A673 (cell line): ENCODE data around the gene ZNF669. TPM values are rescaled to one million over a fixed set of nuclear protein-coding genes. Genes with fewer than 3 reads are reported as not detected.

Experiments
- BruUV-seq: library from RNA; stranded (reverse); fragments of 400-500 nt; replicated peaks from 2 replicates; lab custom pipeline; 2021; lab: Mats Ljungman, UMichigan
- CTCF ChIA-PET: fragments of 300-600 bp; sonication (Branson Sonifier 250); formaldehyde crosslinking; loops from one replicate; lab custom pipeline; 2022; ENCODE audit warnings: antibody characterized with exemption; lab: Charles Lee
- POLR2A ChIA-PET: fragments of 300-600 bp; sonication (Branson Sonifier 250); formaldehyde crosslinking; loops from one replicate; lab custom pipeline; 2022; ENCODE audit warnings: antibody characterized with exemption; ENCODE audit not compliant: low non-redundant PET; lab: Charles Lee
- DNase-seq: peaks from one replicate; pipeline ENCODE4 v3.0.0-alpha.2; 2015; ENCODE audit warnings: low spot score
- H3K27ac ChIP-seq: fragments of 200-600 bp; sonication (generic); 2 replicates; pipeline ENCODE4 v1.5.1; 2016; ENCODE audit warnings: mixed run types, low read depth, mild to moderate bottlenecking, mixed read lengths, antibody characterized with exemption, low read length; ENCODE audit not compliant: poor library complexity, severe bottlenecking
- H3K27me3 ChIP-seq: fragments of 200-600 bp; sonication (generic); replicated peaks from 2 replicates; pipeline ENCODE4 v1.6.1; 2017; ENCODE audit warnings: mixed run types, low read depth, mild to moderate bottlenecking, mixed read lengths, antibody characterized with exemption, low read length; ENCODE audit not compliant: insufficient read depth, poor library complexity
- H3K36me3 ChIP-seq: fragments of 200-600 bp; sonication (generic); 2 replicates; pipeline ENCODE4 v1.6.1; 2016; ENCODE audit warnings: mixed run types, mild to moderate bottlenecking, mixed read lengths, antibody characterized with exemption, low read length; ENCODE audit not compliant: insufficient read depth, poor library complexity, severe bottlenecking
- H3K4me1 ChIP-seq: fragments of 200-600 bp; sonication (generic); 2 replicates; pipeline ENCODE4 v1.6.1; 2017; ENCODE audit warnings: mixed run types, mild to moderate bottlenecking, mixed read lengths, antibody characterized with exemption, low read length; ENCODE audit not compliant: insufficient read depth, poor library complexity, severe bottlenecking
- H3K4me3 ChIP-seq: fragments of 200-600 bp; sonication (generic); 2 replicates; pipeline ENCODE4 v1.5.1; 2016; ENCODE audit warnings: low read depth, mixed run types, mild to moderate bottlenecking, mixed read lengths, low read length; ENCODE audit not compliant: poor library complexity, severe bottlenecking
- H3K9me3 ChIP-seq: fragments of 200-600 bp; sonication (generic); 2 replicates; pipeline ENCODE4 v1.6.1; 2016; ENCODE audit warnings: mixed run types, low read depth, mild to moderate bottlenecking, mixed read lengths, antibody characterized with exemption, low read length; ENCODE audit not compliant: poor library complexity, severe bottlenecking
- EZH2 ChIP-seq: fragments of 200-600 bp; sonication (generic); IDR thresholded peaks from 2 replicates; pipeline ENCODE4 v1.6.1; 2017; ENCODE audit warnings: borderline replicate concordance, low read depth, mild to moderate bottlenecking, mixed read lengths, antibody characterized with exemption, low read length; ENCODE audit not compliant: poor library complexity, severe bottlenecking
- intact Hi-C: fragments of 100-400 bp; cut with micrococcal nuclease; formaldehyde crosslinking; loops from one replicate; pipeline ENCODE4 v1.10.0; 2022; ENCODE audit not compliant: unreplicated experiment
- total RNA-seq: library from RNA; stranded (reverse); gene quantifications from 2 replicates; pipeline ENCODE4 v1.2.3, GENCODE V29; 2021
- TF ChIP-seq, protein P1 (sequence below): fragments of 300-800, 200-600 bp; sonication (generic); conservative IDR thresholded peaks from 2 replicates; pipeline ENCODE4 v1.5.1; 2017; ENCODE audit warnings: low read depth, mild to moderate bottlenecking, antibody characterized with exemption, low read length, moderate library complexity, mixed read lengths

The ZNF669 gene
- total RNA-seq, 1 experiment from 2014 or later = 13.3 TPM

DNA sequence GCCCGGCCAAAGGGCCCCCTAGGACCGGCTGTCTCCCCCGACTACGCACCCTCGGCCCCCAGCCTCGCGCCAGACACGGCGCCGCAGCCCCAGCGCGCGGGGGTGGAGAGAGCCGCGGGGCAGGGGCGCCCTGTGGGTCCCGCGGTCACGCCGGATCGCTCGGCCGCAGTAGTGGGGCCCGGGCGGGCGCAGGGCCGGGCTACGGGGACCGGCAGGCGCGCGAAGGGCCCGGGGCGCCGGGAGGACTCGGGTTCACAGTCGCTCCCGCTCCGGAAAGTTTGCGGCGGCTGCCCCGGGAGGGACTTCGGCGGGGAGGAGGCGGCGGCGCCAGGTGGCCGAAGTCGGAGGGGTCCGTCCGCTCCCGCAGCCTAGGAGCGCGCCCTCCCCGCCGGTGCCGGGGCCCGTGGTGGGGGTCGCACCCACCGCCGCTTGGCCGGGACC, 7.1 kb upstream of the ZNF669 start:
- Histone ChIP-seq H3K36me3 (no peaks in the 10 kb centered on the region), H3K9me3 (no peaks in the 10 kb centered on the region), H3K4me3 (peak overlapping the region; percentile 55), H3K27me3 (peaks cover 36% of the 10 kb centered on the region), H3K27ac (no peak overlapping the region), H3K4me1 (no peaks in the 10 kb centered on the region)
- no peak for TF ChIP-seq EZH2
- TF ChIP-seq, protein P1, sequence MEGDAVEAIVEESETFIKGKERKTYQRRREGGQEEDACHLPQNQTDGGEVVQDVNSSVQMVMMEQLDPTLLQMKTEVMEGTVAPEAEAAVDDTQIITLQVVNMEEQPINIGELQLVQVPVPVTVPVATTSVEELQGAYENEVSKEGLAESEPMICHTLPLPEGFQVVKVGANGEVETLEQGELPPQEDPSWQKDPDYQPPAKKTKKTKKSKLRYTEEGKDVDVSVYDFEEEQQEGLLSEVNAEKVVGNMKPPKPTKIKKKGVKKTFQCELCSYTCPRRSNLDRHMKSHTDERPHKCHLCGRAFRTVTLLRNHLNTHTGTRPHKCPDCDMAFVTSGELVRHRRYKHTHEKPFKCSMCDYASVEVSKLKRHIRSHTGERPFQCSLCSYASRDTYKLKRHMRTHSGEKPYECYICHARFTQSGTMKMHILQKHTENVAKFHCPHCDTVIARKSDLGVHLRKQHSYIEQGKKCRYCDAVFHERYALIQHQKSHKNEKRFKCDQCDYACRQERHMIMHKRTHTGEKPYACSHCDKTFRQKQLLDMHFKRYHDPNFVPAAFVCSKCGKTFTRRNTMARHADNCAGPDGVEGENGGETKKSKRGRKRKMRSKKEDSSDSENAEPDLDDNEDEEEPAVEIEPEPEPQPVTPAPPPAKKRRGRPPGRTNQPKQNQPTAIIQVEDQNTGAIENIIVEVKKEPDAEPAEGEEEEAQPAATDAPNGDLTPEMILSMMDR = no peak
- BruUV-seq = no TSS peak
- POLR2A ChIA-PET = no interaction called here
- no peak for DNase-seq
- intact Hi-C loops = no loop called here
- CTCF ChIA-PET = no interaction called here

GRCh38 chr1:247110627-247111258, 6.6 kb upstream of the ZNF669 start:
- CTCF ChIA-PET = no interaction called here
- H3K27me3 ChIP-seq = peaks cover 36% of the 10 kb centered on the region
- intact Hi-C loops = no loop called here
- H3K4me1 ChIP-seq = no peaks in the 10 kb centered on the region
- DNase-seq = no peak
- no TSS peak for BruUV-seq
- H3K4me3 ChIP-seq = peak overlapping the region; percentile 55
- POLR2A ChIA-PET = no interaction called here
- H3K9me3 ChIP-seq = no peaks in the 10 kb centered on the region
- no peak overlapping the region for H3K27ac ChIP-seq
- no peaks in the 10 kb centered on the region for H3K36me3 ChIP-seq
- TF ChIP-seq, protein P1 = no peak
- no peak for TF ChIP-seq EZH2

DNA sequence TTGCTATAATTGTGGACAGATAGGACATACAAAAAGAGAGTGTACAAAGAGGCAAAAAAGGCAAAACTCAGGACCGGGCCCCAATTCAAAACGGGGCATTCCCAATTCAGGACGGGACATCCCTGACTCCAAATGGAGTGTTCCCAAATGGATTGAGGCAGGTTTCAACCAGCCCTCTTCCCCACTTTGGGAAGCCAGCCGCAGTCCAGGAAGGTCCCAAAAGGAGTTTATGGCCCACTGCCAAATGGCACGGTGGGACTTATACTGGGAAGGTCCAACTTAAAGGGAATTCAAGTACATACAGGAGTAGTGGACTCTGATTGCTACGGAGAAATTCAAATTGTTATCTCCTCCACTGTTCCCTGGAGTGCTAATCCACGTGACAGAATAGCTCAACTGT, 3.5 kb upstream of the ZNF669 start:
- Histone ChIP-seq H3K36me3 (no peaks in the 10 kb centered on the region), H3K27me3 (peaks cover 31% of the 10 kb centered on the region), H3K4me1 (no peaks in the 10 kb centered on the region), H3K9me3 (peaks cover 5% of the 10 kb centered on the region), H3K27ac (no peak overlapping the region), H3K4me3 (no peak overlapping the region)
- intact Hi-C loops = no loop called here
- POLR2A ChIA-PET = no interaction called here
- CTCF ChIA-PET = no interaction called here
- TF ChIP-seq, protein P1 = no peak
- TF ChIP-seq EZH2 = no peak
- BruUV-seq = no TSS peak
- DNase-seq = no peak
